ENCODE measurements around the gene GLI1. TPM values are rescaled to one million over a fixed set of nuclear protein-coding genes. Genes with fewer than 3 reads are reported as not detected.

GLI1 gene
- total RNA-seq, 4 donors from 2014 or later, result 0.67 to 2.1 (median 1.3) TPM

GRCh38 chr12:57487597-57488401 lies 28.2 kb downstream of the GLI1 start, which contains the start of gene MARS1:
TSS of gene MARS1 (plus strand) at chr12:57488068. CDS start at chr12:57488091, 23 bp downstream.
- Histone ChIP-seq H3K4me1 (peaks cover 0 to 9% (median 3%) of the 10 kb centered on the region in 4 donors), H3K27me3 (no peaks in the 10 kb centered on the region), H3K4me3 (peak within 1 kb of the TSS; percentile 69 to 75 (median 71)), H3K27ac (peak within 1 kb of the TSS; percentile 75 to 84 (median 82)), H3K36me3 (peaks cover 0 to 29% (median 0%) of the 10 kb centered on the region in 3 donors), H3K9me3 (no peaks in the 10 kb centered on the region)
- DNase-seq, result peak; percentile 93 to 98 (median 96)
- peak in 3 of 6 experiments; percentile 12 to 14 (median 13) for TF ChIP-seq CTCF (IDR thresholded peaks at IDR 0.05)
- peak; percentile 40 to 53 for TF ChIP-seq POLR2A (IDR thresholded peaks at IDR 0.05)

- Histone ChIP-seq H3K9me3 (no peaks in the 10 kb centered on the region), H3K27me3 (no peaks in the 10 kb centered on the region), H3K27ac (peak overlapping the region; percentile 75 to 84 (median 82)), H3K4me3 (peak overlapping the region; percentile 69 to 75 (median 71)), H3K36me3 (peaks cover 0 to 31% (median 0%) of the 10 kb centered on the region in 3 donors), H3K4me1 (peaks cover 0 to 9% (median 3%) of the 10 kb centered on the region in 4 donors)
- DNase-seq, result no peak
- TF ChIP-seq POLR2A (IDR thresholded peaks at IDR 0.05) (no peak), CTCF (IDR thresholded peaks at IDR 0.05) (no peak)
Observed at GRCh38 chr12:57488402-57489156, 29.0 kb downstream of the GLI1 start.

GRCh38 chr12:57489157-57489641 lies 29.6 kb downstream of the GLI1 start:
- no peaks in the 10 kb centered on the region for H3K9me3 ChIP-seq
- DNase-seq, result no peak
- no peaks in the 10 kb centered on the region for H3K27me3 ChIP-seq
- peaks cover 0 to 9% (median 3%) of the 10 kb centered on the region in 4 donors for H3K4me1 ChIP-seq
- TF ChIP-seq CTCF (IDR thresholded peaks at IDR 0.05), result no peak
- no peak for TF ChIP-seq POLR2A (IDR thresholded peaks at IDR 0.05)
- H3K27ac ChIP-seq, result no peak overlapping the region
- peaks cover 0 to 31% (median 0%) of the 10 kb centered on the region in 3 donors for H3K36me3 ChIP-seq
- H3K4me3 ChIP-seq, result peak overlapping the region in 1 of 4 donors; percentile 72

- Histone ChIP-seq H3K9me3 (no peaks in the 10 kb centered on the region), H3K36me3 (peaks cover 0 to 31% (median 0%) of the 10 kb centered on the region in 3 donors), H3K27me3 (no peaks in the 10 kb centered on the region), H3K4me3 (no peak overlapping the region), H3K4me1 (peaks cover 0 to 9% (median 3%) of the 10 kb centered on the region in 4 donors), H3K27ac (no peak overlapping the region)
- DNase-seq, result no peak
- TF ChIP-seq POLR2A (IDR thresholded peaks at IDR 0.05), result no peak
- no peak for TF ChIP-seq CTCF (IDR thresholded peaks at IDR 0.05)
Observed at GRCh38 chr12:57490126-57490525, 30.5 kb downstream of the GLI1 start.

Data from Peyer's patch (tissue), 4 donors.